HG03565 (cell line): ENCODE measurements around the gene NSMCE1.
"Not testable (repeated sequence)": the region's sequence is repeated elsewhere in the genome, so short reads cannot be mapped to it uniquely, and the experiment has no call there.

Experiments used
- ATAC-seq: cut with Tn5 transposase; IDR thresholded peaks from one replicate; pipeline ENCODE4 v1.9.1; 2021; ENCODE audit warnings: mild to moderate bottlenecking, moderate library complexity; ENCODE audit not compliant: unreplicated experiment

The NSMCE1 gene

DNA sequence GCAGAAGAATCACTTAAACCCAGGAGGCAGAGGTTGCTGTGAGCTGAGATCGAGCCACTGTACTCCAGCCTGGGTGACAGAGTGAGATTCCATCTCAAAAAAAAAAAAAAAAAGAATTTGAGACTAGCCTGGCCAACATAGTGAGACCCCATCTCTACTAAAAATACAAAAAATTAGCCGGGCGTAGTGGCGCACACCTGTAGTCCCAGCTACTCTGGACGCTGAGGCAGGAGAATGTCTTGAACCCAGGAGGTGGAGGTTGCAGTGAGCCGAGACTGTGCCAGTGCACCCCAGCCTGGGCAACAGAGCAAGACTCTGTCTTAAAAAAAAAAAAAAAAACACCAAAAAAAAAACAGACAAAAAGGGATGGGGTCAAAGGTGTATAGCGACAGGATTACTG is 4.1 kb upstream of the NSMCE1 start:
- ATAC-seq, result not testable (repeated sequence)

- no peak for ATAC-seq
Observed at GRCh38 chr16:27272076-27272475, 3.5 kb upstream of the NSMCE1 start.

- ATAC-seq, result no peak
Observed at GRCh38 chr16:27270349-27270748, 1.8 kb upstream of the NSMCE1 start.

GRCh38 chr16:27269300-27270150 is 953 bp upstream of the NSMCE1 start:
- ATAC-seq, result no peak

DNA sequence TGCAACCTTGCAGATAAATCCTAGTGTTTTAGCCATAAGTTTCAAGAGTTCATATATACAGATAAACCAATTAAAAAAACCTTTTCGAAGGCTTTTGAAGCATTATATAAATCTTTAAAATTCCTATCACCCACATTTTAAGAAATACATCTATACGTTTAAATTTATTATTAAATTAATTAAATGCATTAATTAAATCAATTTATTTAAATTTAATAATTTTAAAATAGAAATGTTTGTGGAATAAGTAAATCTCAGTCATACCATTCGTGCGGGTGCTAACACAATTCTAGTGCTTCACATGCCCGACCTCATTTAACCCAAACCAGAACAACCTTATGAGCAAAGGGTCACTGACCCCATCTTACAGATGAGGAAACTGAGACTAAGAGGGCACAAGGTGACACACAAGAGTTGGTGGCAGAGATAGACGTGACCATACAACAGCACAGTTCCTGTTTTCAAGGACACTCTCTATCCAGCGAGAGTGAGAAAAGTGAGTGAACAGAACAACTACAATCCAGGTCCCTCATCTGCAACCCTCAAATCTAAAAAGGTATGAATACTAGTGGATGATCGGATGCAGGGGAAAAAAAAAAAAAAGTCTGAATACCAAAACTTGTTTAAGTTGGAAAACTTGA is 1.4 kb downstream of the NSMCE1 start:
- ATAC-seq, result no peak

DNA sequence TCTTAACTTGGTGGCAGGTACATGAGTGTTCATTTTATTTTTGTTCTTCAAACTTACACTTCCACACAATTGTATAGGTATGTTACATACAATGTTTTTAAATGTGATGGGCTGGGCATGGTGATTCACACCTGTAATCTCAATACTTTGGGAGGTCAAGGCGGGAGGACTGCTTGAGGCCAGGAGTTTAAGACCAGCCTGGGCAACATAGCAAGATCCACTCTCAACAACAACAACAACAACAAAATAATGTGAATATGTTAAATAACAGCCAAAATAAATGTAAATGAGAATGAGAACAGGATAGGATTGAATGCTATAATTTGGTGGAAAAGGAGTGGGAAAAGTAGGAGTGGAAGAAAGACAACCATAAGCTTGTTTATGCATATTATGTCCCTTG is 2.6 kb downstream of the NSMCE1 start:
- no peak for ATAC-seq

GRCh38 chr16:27264151-27264550 is 4.4 kb downstream of the NSMCE1 start:
- ATAC-seq, result no peak

DNA sequence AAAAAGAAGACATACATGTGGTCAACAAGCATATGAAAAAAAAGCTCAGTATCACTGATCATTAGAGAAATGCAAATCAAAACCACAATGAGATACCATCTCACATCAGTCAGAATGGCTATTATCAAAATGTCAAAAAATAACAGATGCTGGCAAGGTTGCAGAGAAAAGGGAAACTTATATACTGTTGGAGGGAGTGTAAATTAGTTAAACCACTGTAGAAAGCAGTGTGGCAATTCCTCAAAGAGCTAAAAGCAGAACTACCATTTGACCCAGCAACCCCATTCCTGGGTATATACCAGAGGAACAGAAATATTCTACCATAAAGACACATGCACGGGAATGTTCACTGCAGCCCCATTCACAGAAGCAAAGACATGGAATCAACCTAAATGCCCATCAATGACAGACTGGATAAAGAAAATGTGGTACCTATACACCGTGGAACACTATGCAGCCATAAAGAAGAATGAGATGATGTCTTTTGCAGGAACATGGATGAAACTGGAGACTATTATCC is 5.6 kb downstream of the NSMCE1 start:
- not testable (repeated sequence) for ATAC-seq

GRCh38 chr16:27259710-27260109 is 8.9 kb downstream of the NSMCE1 start:
- ATAC-seq, result no peak

- ATAC-seq, result no peak
Observed at GRCh38 chr16:27258241-27258734, 10.3 kb downstream of the NSMCE1 start.

GRCh38 chr16:27257271-27257670 is 11.3 kb downstream of the NSMCE1 start:
- ATAC-seq, result no peak

DNA sequence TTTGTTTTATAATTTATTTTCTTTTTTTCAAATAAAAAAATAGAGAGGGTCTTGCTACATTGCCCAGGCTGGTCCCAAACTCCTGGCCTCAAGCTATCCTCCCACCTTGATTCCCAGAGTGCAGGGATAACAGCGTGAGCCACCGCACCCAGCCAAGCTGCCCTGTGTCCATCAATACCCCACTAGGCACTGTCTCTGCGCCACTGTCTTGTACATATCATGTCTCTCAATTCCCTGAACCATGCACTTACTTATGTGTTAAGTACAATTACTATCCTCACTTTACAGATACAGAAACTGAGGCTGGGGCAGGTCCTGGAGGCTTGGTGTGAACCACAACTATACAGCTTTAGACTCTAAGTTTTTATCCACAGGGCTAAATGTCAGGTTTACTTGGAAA is 11.7 kb downstream of the NSMCE1 start:
- no peak for ATAC-seq

DNA sequence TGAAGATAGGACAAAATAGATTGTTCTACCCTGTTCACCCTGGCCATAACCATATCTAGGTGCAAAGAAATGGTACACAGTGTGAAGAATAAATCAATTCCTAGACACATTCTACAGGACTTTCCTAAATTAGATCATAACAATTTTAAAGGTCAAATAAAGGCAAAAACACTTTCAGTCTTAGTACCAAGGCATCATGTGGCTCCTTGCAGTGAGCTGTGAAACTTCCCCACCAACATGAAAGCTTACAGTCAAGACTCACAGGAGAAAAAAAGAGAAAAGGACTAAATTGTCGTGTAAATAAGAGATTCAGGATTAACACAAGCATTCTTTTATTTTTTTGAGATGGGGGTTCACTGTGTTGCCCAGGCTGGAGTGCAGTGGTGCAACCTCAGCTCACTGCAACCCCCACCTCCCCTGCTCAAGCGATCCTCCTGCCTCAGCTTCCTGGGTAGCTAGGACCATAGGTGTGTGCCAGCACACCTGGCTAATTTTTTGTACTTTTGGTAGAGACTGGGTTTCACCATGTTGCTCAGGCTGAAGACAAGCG is 14.2 kb downstream of the NSMCE1 start:
- peak; percentile 82 for ATAC-seq

DNA sequence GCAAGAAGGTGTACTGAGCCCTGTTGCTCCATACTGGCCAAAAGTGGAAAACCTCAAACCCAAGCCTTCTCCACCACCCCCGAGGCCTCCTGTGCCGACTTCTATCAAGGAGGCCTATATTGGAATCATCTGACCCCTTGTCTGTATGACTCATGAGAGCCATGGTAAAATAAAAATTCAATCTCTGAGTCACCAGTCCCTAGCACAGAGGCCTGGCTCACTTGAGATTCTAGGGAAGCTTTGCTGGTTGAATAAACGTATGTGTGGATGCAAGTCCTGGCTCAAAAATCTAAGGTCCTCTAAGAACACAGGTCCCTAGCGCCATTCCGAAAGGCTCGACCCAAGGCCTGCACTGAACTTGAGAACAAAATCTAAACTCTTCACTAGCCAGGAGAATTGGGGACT is 15.0 kb downstream of the NSMCE1 start:
- ATAC-seq, result no peak

GRCh38 chr16:27252206-27252585 is 16.4 kb downstream of the NSMCE1 start:
- ATAC-seq, result no peak

DNA sequence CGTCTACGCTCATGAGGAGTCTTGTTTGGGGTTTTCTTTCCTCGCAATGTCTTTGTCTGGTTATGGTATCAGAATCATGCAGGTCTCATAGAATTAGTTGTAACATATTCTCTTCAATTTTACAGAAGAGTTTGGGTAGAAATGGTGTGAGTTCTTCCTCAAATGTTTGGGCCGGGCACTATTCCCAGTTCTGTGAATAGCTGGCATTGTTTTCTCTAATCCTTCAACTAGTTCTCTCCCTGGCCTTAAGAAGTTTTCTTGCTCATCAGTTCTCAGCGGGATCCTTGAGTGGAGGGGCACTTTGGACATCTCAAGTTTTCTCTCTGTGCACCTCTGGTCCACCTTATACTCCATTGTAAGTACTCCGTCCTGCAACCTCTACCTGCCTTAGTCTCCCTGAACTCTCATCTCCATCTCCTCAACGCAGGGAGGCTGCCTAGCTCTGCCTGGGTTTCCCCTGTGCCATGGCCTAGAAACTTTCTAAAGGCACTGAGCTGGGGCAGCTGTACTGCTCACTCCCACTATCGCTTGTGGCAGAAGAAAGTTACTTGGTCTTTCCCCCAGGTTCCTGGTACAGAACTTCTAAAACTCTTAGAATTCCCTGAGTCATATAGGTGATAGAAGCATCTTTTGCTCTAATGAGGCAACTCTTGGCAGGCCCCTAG is 16.9 kb downstream of the NSMCE1 start:
- no peak for ATAC-seq

DNA sequence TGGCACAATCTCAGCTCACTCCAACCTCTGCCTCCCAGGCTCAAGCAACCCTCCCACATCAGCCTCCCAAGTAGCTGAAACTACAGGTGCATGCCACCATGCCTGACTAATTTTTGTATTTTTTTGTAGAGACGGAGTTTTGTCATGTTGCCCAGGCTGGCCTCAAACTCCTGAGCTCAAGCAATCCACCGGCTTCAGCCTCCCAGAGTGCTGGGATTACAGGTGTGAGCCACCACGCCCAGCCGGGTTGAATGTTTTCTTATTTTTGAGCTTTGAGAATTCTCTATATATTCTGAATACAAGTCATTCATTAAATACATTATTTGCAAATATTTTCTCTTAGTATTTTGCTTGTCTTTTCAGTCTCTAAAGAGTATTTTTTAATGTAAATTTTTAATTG is 19.7 kb downstream of the NSMCE1 start:
- ATAC-seq, result not testable (repeated sequence)

DNA sequence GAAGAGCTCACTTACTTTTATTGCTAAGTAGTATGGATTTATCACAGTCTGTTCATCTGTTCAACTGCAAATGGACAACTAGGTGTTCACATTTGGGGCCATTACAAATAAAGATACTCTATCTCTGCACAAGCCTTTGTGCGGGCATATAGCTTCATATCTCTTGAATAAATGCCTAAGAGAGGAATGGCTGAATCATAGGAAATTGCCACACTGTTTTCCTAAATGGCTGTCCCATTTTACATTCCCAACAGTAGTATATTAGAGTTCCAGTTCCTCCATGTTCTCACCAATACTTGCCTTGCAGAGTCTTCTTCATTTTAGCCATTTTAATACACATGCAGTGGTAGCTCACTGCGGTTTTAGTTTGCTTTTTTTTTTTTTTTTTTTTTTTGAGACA is 20.5 kb downstream of the NSMCE1 start:
- no peak for ATAC-seq

DNA sequence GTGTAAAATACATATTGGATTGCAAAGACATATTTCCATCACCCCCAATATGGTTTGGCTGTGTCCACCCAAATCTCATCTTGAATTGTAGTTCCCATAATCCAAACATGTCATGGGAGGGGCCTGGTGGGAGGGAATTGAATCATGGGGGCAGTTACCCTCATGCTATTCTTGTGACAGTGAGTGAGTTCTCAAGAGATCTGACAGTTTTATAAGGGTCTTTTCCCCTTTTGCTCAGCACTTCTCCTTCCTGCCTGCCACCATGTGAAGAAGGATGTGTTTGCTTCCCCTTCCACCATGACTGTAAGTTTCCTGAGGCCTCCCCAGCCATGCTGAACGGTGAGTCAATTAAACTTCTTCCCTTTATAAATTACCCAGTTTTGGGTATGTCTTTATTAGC is 21.5 kb downstream of the NSMCE1 start:
- not testable (repeated sequence) for ATAC-seq

DNA sequence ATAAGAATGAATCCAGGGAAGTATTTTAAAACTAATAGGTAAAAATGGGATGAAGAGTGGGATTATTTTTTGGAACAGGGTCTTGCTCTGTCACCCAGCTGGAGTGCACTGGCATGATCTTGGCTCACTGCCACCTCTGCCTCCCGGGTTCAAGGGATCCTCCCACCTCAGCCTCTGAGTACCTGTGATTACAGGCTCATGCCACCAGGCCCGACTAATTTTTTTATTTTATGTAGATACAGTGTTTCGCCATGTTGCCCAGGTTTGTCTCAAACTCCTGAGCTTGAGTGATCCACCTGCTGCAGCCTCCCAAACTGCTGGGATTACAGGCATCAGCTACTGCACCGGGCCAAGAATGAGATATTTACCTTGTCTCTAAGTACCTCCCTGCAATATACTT is 22.1 kb downstream of the NSMCE1 start:
- ATAC-seq, result no peak
